ENCODE data around the gene NTSR2.

NTSR2 gene

GRCh38 chr2:11647834-11648600 is 22.0 kb downstream of the NTSR2 start:
- Histone ChIP-seq H3K9me3 (ENCODE audit: insufficient read depth, low read depth, low read length) (no peaks in the 10 kb centered on the region), H3K36me3 (ENCODE audit: insufficient read depth, low read depth, low read length) (peaks cover 11% of the 10 kb centered on the region; the same call in 1 of the 2 replicates), H3K9ac (ENCODE audit: low read depth, low read length) (no peak overlapping the region), H3K4me3 (ENCODE audit: low read length) (no peak overlapping the region), H3K27me3 (ENCODE audit: insufficient read depth, low read length) (no peaks in the 10 kb centered on the region), H3K4me1 (ENCODE audit: insufficient read depth, low read length) (no peaks in the 10 kb centered on the region), H3K27ac (ENCODE audit: low read length) (no peak overlapping the region)

DNA sequence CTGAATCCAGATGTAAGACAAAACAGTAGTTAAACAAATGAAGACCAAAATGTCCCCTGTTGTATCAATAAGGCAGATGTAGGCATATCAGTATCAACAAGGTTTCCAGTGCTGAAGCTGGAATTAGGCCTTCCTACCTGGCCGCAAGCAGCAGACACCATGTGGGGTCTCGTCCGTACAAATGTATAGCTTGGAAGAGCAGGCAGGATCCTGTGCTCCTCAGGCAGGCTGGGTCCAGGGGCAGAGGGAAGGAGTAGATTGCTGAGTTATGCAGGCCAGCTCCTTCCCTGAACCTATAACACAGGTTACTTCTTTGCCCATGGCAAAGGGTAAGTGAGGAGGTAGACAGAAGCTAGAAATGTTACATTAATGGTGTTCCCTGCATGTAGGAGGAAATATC is 23.5 kb downstream of the NTSR2 start:
- Histone ChIP-seq H3K27me3 (ENCODE audit: insufficient read depth, low read length) (no peaks in the 10 kb centered on the region), H3K4me3 (ENCODE audit: low read length) (no peak overlapping the region), H3K9me3 (ENCODE audit: insufficient read depth, low read depth, low read length) (no peaks in the 10 kb centered on the region), H3K27ac (ENCODE audit: low read length) (no peak overlapping the region), H3K9ac (ENCODE audit: low read depth, low read length) (no peak overlapping the region), H3K36me3 (ENCODE audit: insufficient read depth, low read depth, low read length) (peaks cover 11% of the 10 kb centered on the region; the same call in 1 of the 2 replicates), H3K4me1 (ENCODE audit: insufficient read depth, low read length) (no peaks in the 10 kb centered on the region)

- no peak overlapping the region for H3K27ac ChIP-seq (ENCODE audit: low read length)
- no peak overlapping the region for H3K4me3 ChIP-seq (ENCODE audit: low read length)
- peaks cover 25% of the 10 kb centered on the region; the same call in 1 of the 2 replicates for H3K36me3 ChIP-seq (ENCODE audit: insufficient read depth, low read depth, low read length)
- no peaks in the 10 kb centered on the region for H3K27me3 ChIP-seq (ENCODE audit: insufficient read depth, low read length)
- no peak overlapping the region for H3K9ac ChIP-seq (ENCODE audit: low read depth, low read length)
- H3K9me3 ChIP-seq (ENCODE audit: insufficient read depth, low read depth, low read length), result no peaks in the 10 kb centered on the region
- no peaks in the 10 kb centered on the region for H3K4me1 ChIP-seq (ENCODE audit: insufficient read depth, low read length)
Measured at GRCh38 chr2:11644293-11644692, 25.7 kb downstream of the NTSR2 start.

DNA sequence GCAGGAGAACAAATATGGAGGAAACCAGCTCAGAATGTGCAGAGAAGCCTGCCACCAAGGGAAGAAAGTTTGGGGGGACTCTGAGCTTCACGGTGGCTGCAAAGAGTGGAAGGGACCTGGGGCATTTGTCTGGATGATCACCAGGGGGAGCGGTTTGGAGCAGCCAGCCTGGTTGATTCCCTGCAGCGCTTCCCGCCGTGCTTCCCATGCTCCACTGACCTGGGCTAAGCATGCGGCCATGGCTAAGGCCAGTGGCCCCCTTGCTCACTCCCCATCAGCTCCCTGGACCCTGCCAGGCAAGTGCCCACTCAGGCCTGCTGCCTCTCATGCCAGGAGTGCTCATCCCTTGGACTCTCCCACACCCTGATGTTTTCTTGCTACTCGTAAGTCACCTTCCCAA is 27.0 kb downstream of the NTSR2 start:
- Histone ChIP-seq H3K4me3 (ENCODE audit: low read length) (no peak overlapping the region), H3K27ac (ENCODE audit: low read length) (no peak overlapping the region), H3K4me1 (ENCODE audit: insufficient read depth, low read length) (no peaks in the 10 kb centered on the region), H3K9ac (ENCODE audit: low read depth, low read length) (no peak overlapping the region), H3K27me3 (ENCODE audit: insufficient read depth, low read length) (no peaks in the 10 kb centered on the region), H3K36me3 (ENCODE audit: insufficient read depth, low read depth, low read length) (peaks cover 36% of the 10 kb centered on the region; the same call in 1 of the 2 replicates), H3K9me3 (ENCODE audit: insufficient read depth, low read depth, low read length) (no peaks in the 10 kb centered on the region)

GRCh38 chr2:11640132-11640531 is 29.9 kb downstream of the NTSR2 start:
- Histone ChIP-seq H3K4me1 (ENCODE audit: insufficient read depth, low read length) (no peaks in the 10 kb centered on the region), H3K27ac (ENCODE audit: low read length) (no peak overlapping the region), H3K4me3 (ENCODE audit: low read length) (no peak overlapping the region), H3K9ac (ENCODE audit: low read depth, low read length) (no peak overlapping the region), H3K27me3 (ENCODE audit: insufficient read depth, low read length) (no peaks in the 10 kb centered on the region), H3K36me3 (ENCODE audit: insufficient read depth, low read depth, low read length) (peaks cover 40% of the 10 kb centered on the region; the same call in 1 of the 2 replicates), H3K9me3 (ENCODE audit: insufficient read depth, low read depth, low read length) (no peaks in the 10 kb centered on the region)

- Histone ChIP-seq H3K27me3 (ENCODE audit: insufficient read depth, low read length) (no peaks in the 10 kb centered on the region), H3K27ac (ENCODE audit: low read length) (no peak overlapping the region), H3K4me3 (ENCODE audit: low read length) (no peak overlapping the region), H3K36me3 (ENCODE audit: insufficient read depth, low read depth, low read length) (peaks cover 46% of the 10 kb centered on the region), H3K9me3 (ENCODE audit: insufficient read depth, low read depth, low read length) (no peaks in the 10 kb centered on the region), H3K9ac (ENCODE audit: low read depth, low read length) (no peak overlapping the region), H3K4me1 (ENCODE audit: insufficient read depth, low read length) (no peaks in the 10 kb centered on the region)
Measured at GRCh38 chr2:11639503-11639902, 30.5 kb downstream of the NTSR2 start.

DNA sequence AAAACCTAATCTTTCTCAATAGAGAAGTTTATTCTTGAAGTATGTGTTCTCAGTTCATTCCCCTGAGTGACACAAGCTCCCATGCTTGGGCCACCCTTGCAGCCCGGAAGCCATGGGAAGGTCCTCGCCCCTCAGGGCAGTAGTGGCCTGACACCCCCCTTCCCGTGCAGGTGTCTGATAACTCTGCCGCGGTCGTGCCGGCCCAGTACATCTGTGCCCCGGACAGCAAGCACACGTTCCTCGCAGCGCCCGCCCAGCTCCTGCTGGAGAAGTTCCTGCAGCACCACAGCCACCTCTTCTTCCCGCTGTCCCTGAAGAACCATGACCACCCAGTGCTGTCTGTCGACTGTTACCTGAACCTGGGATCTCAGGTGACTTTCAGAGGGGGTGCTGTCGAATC is 32.4 kb downstream of the NTSR2 start:
- Histone ChIP-seq H3K36me3 (ENCODE audit: insufficient read depth, low read depth, low read length) (peaks cover 48% of the 10 kb centered on the region), H3K4me3 (ENCODE audit: low read length) (no peak overlapping the region), H3K9ac (ENCODE audit: low read depth, low read length) (no peak overlapping the region), H3K9me3 (ENCODE audit: insufficient read depth, low read depth, low read length) (no peaks in the 10 kb centered on the region), H3K4me1 (ENCODE audit: insufficient read depth, low read length) (no peaks in the 10 kb centered on the region), H3K27ac (ENCODE audit: low read length) (no peak overlapping the region), H3K27me3 (ENCODE audit: insufficient read depth, low read length) (no peaks in the 10 kb centered on the region)

DNA sequence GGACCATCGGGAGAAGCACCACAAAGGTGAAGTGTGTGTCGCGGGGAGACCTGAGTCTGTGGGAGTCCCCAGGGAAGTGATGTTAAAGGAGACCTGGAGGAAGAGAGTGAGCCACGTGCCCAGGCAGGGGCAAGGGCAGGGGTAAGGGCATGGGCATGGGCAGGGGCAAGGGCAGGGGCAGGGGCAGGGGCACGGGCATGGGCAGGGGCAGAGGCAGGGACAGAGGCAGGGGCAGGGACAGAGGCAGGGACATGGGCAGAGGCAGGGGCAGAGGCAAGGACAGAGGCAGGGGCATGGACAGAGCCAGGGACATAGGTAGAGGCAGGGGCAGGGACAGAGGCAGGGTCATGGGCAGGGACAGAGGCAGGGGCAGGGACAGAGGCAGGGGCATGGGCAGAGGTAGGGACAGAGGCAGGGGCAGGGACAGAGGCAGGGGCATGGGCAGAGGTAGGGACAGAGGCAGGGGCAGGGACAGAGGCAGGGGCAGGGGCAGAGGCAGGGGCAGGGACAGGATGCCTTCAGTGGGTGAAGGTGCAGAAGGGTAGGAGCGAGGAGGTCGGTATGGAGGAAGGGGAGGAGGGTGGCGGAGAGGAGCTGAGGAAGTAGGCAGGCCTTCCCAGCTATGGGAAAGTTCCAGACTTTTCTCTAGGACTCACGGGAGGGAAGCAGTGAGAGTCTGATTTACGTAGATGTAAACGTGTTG is 33.3 kb downstream of the NTSR2 start:
- H3K36me3 ChIP-seq (ENCODE audit: insufficient read depth, low read depth, low read length), result peaks cover 56% of the 10 kb centered on the region

DNA sequence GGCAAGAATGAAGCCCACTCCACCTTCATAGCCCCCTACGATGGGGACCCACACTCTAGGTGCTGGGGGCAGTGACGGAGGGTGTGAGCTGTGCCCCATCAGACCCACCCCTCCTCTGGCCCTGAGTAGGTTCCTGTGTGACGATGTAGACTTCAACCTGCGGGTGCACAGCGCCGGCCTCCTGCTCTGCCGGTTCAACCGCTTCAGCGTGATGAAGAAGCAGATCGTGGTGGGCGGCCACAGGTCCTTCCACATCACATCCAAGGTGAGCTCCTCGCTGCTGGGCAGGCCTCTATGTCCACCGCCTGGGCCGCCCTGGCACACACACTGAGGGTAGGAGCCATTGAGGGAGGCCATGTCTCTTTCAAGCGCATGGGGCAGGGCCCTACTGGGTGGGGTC is 34.9 kb downstream of the NTSR2 start:
- Histone ChIP-seq H3K4me1 (ENCODE audit: insufficient read depth, low read length) (no peaks in the 10 kb centered on the region), H3K9ac (ENCODE audit: low read depth, low read length) (no peak overlapping the region), H3K27ac (ENCODE audit: low read length) (no peak overlapping the region), H3K4me3 (ENCODE audit: low read length) (no peak overlapping the region), H3K36me3 (ENCODE audit: insufficient read depth, low read depth, low read length) (peaks cover 53% of the 10 kb centered on the region), H3K9me3 (ENCODE audit: insufficient read depth, low read depth, low read length) (no peaks in the 10 kb centered on the region), H3K27me3 (ENCODE audit: insufficient read depth, low read length) (no peaks in the 10 kb centered on the region)

More for the DNA sequence above, 33.3 kb downstream of the NTSR2 start:
- Histone ChIP-seq H3K9ac (ENCODE audit: low read depth, low read length) (no peak overlapping the region), H3K9me3 (ENCODE audit: insufficient read depth, low read depth, low read length) (no peaks in the 10 kb centered on the region), H3K27me3 (ENCODE audit: insufficient read depth, low read length) (no peaks in the 10 kb centered on the region), H3K4me3 (ENCODE audit: low read length) (no peak overlapping the region), H3K27ac (ENCODE audit: low read length) (no peak overlapping the region), H3K4me1 (ENCODE audit: insufficient read depth, low read length) (no peaks in the 10 kb centered on the region)

DNA sequence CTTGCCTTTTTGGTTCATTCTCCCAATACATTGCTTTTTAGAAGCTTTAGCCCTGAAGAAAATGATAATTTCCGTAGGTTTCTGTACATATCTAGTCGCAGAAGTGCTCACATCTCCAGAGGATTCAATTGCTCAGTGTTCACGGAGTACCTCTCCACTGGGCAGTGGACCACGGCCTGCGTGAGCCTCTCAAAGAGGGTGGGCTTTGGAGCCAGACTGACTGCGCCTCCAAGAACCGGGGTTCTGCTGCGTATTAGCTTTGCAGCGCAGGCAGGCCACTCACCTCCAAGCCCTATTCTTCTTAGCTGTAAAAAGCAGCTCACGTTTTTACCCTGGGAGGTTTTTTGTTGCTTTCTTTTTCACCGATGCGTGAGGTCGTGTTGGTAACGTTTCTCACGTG is 35.4 kb downstream of the NTSR2 start:
- no peak overlapping the region for H3K4me3 ChIP-seq (ENCODE audit: low read length)
- no peak overlapping the region for H3K27ac ChIP-seq (ENCODE audit: low read length)
- no peaks in the 10 kb centered on the region for H3K4me1 ChIP-seq (ENCODE audit: insufficient read depth, low read length)
- no peaks in the 10 kb centered on the region for H3K9me3 ChIP-seq (ENCODE audit: insufficient read depth, low read depth, low read length)
- H3K27me3 ChIP-seq (ENCODE audit: insufficient read depth, low read length), result no peaks in the 10 kb centered on the region
- no peak overlapping the region for H3K9ac ChIP-seq (ENCODE audit: low read depth, low read length)
- peaks cover 59% of the 10 kb centered on the region for H3K36me3 ChIP-seq (ENCODE audit: insufficient read depth, low read depth, low read length)

GRCh38 chr2:11633923-11634478 is 36.0 kb downstream of the NTSR2 start:
- Histone ChIP-seq H3K27me3 (ENCODE audit: insufficient read depth, low read length) (no peaks in the 10 kb centered on the region), H3K9ac (ENCODE audit: low read depth, low read length) (no peak overlapping the region), H3K4me3 (ENCODE audit: low read length) (no peak overlapping the region), H3K27ac (ENCODE audit: low read length) (no peak overlapping the region), H3K4me1 (ENCODE audit: insufficient read depth, low read length) (no peaks in the 10 kb centered on the region), H3K36me3 (ENCODE audit: insufficient read depth, low read depth, low read length) (peaks cover 55% of the 10 kb centered on the region), H3K9me3 (ENCODE audit: insufficient read depth, low read depth, low read length) (no peaks in the 10 kb centered on the region)

- H3K27ac ChIP-seq (ENCODE audit: low read length), result no peak overlapping the region
- no peaks in the 10 kb centered on the region for H3K9me3 ChIP-seq (ENCODE audit: insufficient read depth, low read depth, low read length)
- H3K4me1 ChIP-seq (ENCODE audit: insufficient read depth, low read length), result no peaks in the 10 kb centered on the region
- H3K36me3 ChIP-seq (ENCODE audit: insufficient read depth, low read depth, low read length), result peaks cover 57% of the 10 kb centered on the region
- H3K9ac ChIP-seq (ENCODE audit: low read depth, low read length), result no peak overlapping the region; the same call in 1 of the 2 replicates
- no peak overlapping the region for H3K4me3 ChIP-seq (ENCODE audit: low read length)
- H3K27me3 ChIP-seq (ENCODE audit: insufficient read depth, low read length), result no peaks in the 10 kb centered on the region
Measured at GRCh38 chr2:11631462-11631861, 38.5 kb downstream of the NTSR2 start.

All from iPS-20b (cell line).